ENCODE data around the gene PRRC2A.

PRRC2A gene

DNA sequence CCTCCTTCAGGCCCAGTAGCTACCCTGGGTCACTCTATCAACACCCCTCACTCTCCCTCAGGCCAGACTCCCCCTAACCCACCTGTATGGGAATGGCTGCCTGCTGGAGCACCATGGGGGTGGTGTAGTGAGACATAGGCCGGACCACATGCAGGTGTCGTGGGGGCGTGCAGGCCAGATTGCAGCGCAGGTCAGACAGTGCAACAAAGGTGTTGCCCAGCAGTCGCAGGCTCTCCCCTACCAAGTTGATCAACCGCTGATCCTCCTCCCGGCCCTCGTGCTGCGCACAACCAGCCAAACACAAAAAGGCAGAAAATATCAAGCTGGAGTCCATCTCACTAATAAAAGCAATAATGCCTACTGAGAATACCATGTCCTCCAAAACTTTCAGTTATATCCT lies 24.8 kb downstream of the PRRC2A start:
- no peak for DNase-seq (ENCODE audit: extremely low read depth in 1 of 2, low read depth in 1 of 2)

DNA sequence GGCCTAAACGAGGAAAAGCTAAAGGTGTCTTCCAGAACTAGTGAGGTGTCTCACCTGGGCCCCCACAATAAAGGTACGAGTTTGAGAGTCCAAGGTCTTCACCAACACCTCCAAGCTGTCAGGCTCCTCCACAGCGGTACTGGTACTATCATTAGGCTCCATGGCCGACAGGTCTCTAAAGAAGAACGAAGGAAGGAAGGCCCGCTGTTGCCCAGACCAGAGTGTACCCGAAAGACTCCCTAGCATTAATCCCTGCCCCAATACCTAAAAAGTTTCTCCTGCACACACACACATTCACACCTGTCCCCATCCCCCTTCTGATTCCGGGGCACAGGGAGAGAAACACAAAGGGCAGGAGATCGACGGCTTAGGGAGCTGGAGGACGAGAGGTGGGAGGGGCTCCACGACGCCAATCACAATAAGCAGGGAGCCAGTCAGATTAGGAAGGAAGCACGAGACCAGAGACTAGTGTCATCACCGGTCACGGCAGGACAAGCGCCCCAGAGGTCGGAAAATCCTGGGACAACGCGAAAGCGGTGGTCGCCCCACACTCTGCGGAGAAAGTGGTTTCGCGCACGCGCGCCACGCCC lies 31.2 kb downstream of the PRRC2A start:
- peak in 1 of 2 donors; percentile 70 for DNase-seq (ENCODE audit: extremely low read depth in 1 of 2, low read depth in 1 of 2)

DNA sequence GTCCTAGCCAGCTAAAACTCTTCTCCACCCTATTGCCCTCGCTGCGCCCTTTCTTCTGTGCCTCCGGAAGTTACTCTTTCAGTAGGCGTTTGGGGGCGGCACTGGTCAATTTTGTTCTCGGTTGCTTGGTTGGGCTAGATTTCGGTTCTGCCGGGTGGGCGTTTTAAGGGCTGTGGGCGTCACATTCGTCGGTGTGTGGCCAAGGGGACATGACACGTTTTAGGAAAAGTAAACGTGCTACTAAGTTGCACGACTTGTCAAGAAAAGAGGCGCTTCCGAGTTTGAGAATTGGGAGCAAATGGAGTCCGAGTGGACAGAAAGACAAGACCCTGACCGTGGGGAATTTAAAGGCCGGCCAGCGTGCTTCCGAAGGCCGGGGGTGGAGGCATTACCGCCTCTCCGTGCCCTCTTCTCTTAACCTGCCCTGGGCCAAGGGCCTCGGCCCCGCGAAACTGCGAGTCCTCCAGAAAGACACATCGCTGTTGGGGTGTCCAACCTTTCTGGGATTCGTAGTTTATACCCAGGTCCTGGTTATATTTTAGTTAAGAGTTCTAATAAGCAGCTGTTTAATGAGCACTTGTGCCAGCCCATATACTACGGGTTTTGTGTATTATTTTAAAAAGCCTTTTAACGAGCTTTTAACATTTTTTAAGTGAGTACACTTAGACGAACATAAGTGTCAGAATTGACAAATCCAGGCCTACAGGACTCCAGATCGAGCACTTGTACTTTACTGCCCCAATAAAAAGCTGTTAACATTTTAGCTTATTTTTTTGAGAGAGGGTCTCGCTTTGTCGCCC lies 32.6 kb downstream of the PRRC2A start:
- DNase-seq (ENCODE audit: extremely low read depth in 1 of 2, low read depth in 1 of 2), result peak; percentile 72 to 89

DNA sequence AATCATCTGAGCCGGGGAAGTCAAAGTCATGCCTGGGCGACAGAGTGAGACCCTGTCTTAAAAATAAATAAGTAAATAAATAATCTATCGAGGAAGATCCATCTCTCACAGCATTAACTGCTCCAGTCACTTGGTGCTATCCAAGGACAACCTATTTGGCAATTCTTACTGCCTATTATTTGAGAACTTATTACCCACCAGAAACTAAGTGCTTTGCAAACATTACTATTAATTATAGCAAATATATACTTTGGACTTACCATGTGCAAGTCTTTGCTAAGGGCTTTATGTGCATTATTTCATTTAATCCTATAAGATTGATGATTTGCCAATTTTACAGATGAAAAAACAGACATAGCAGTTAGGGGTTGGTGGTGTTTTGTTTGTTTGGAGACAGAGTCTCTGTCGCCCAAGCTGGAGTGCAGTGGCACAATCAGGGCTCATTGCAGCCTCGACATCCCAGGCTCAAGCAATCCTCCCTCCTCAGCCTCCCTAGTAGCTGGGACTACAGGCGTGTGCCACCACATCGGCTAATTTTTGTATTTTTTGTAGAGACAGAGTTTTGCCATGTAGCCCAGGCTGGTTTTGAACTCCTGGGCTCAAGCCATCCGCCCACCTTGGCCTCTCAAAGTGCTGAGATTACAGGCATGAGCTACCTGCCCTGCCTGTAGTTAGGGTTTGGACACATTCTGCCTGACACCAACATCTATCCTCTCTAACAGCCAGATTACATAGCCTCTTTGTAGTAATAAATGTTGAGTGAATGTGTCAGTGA lies 34.2 kb downstream of the PRRC2A start:
- DNase-seq (ENCODE audit: extremely low read depth in 1 of 2, low read depth in 1 of 2), result no peak

DNA sequence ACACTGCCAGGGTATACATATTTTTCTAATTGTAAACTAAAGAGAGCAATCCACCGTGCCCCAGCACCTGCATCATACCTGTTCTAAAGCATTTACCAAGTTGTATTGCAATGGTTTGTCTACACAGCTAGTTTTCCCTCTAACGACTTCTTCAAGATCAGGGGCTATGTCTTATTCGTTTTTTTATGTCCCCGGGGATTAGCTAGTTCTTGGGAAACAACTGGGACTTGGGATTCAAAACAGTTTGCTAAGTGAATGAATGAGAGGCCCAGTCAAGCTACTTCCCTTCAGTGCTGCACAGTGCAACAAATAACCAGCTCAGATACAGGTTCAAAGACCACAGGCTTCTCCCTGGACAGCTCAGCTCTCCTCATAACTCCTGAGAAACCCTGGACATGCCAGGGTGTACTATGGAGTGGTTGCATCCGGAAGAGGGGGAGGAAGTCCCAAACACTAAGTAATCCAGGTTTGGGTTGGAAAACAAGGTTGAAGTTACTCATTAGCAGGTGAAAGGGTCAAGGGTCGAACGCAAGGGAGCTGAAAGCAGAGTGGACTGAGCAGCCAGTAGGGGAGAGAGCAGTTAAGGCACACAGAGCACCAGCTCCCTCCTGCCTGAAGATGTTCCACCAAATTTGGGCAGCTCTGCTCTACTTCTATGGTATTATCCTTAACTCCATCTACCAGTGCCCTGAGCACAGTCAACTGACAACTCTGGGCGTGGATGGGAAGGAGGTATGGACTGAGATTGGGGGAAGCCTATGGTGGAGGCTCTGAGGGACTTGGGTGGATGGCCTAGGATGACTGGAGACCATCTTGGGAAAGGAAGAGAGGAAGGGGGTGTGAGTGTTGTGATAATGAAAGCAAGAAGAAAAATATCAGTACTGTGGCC lies 35.1 kb downstream of the PRRC2A start, which contains the start of gene APOM:
Gene APOM (plus strand): TSS at position 546 of the 889 bp plus-strand sequence. CDS start 73 bp downstream, at position 619.
- no peak for DNase-seq (ENCODE audit: extremely low read depth in 1 of 2, low read depth in 1 of 2)

DNA sequence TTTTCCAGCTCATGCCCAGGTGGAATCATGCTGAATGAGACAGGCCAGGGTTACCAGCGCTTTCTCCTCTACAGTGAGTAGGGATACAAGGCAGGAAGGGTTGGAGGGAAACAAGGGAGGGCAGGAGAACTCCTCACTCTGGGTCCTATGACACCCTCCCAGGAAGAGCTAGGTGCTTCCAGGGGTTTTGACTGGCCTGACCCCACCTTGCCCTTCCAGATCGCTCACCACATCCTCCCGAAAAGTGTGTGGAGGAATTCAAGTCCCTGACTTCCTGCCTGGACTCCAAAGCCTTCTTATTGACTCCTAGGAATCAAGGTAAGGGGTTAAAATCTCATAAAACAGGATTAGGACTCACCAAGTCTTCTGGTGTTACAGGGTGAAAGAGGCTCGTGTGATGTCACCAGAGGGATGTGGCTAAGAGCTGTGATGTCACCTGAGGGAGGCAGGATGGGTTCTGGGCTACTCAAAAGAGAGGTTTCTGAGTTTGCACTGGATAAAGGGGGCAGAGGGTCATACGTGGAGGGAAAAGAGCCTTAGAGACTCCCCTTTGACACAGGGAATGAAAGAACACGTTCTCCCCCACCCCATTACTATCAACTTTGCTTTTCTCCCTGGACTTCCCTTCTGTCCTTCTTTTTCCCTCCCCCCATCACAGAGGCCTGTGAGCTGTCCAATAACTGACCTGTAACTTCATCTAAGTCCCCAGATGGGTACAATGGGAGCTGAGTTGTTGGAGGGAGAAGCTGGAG lies 37.1 kb downstream of the PRRC2A start:
- DNase-seq (ENCODE audit: extremely low read depth in 1 of 2, low read depth in 1 of 2), result peak in 1 of 2 donors; percentile 24

DNA sequence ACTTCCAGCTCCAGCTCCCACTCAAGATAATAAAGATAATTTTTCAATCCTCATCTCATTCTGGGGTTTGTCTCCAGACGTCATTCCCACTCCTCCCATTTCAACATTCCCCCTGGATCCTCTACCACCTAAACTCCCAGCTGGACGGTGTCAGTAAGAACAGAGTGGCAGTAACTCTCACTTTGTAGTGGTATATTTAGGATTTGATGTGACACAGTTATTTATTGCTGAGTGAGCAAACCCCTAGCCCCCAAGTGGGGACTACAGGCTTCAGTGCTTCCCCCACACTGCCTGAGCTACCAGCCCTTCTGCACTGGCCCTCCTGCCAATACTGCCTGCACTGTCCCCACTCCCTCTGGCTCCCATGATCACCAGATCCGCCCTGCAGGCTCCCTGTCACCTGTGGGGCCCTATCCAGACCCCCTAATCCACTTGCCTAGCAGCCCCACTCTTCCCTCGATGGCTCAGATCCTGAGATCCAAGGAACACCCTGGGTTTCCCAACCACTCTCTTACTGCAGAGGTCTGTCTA lies 37.7 kb downstream of the PRRC2A start:
- no peak for DNase-seq (ENCODE audit: extremely low read depth in 1 of 2, low read depth in 1 of 2)

DNA sequence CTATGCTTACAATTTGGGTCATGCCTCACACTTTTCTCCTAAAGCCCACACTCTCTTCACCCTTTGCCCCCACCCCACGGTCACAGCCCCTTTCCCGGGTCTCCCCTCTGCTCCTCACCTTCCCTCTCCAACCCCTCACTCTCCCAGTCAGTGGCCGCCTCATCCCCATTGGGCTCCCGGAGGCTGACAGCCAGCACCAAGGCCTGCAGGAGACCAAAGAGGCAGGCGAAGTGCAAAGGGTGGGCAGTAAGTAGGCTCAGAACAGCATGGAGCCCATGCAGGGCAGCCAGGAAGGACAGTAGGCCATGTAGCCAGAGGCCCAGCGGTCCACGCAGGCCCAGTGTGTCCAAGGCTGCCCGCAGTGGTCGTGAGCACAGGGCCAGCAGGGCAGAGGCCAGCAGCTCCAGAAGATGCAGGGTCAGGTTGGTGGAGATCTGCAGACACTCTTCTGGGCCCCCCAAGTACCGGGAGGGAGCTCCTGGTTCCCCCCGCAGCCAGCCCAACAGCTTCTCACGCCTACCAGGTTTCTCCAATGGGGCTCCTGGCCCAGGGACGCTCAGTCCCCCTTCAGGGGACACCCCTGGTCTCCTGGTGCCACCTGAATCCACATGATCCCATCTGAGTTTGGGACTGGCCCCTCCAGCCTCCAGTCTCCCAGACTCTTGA lies 38.6 kb downstream of the PRRC2A start:
- no peak for DNase-seq (ENCODE audit: extremely low read depth in 1 of 2, low read depth in 1 of 2)

DNA sequence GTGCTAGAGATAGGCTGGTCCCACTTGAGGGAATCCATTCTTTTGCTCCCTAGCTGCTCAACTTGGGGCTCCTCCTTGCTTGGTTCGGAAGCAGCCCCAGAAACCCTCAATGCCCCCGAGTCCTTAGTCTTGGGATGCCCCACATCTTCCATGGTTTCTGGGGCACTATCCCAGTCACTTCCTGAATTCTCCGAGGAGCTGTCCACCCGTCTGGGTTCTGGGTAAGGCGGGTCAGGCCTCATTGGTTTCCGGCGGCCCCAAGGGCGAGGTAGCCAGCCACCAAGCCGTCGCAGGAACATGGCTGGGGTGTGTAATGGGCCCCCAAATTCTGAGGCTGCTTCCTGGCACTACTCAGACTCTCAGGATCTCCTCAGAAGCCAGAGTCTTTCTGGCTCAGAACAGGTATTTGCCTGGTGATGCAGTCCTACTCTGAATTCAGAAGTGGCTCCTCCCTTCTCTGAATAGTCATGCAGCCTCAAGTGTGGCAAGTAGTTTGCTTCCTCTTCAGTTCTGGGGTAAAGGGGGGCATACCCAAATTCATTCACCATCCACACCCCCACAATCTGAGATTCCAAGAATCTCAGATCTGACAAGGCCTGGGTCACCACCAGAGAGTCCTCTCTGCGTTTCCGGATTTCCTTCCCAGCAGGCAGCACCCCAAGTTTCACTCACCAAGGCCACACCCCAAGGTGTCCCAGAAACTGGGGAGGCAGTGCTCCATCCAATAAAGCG lies 39.3 kb downstream of the PRRC2A start:
- peak in 1 of 2 donors; percentile 18 for DNase-seq (ENCODE audit: extremely low read depth in 1 of 2, low read depth in 1 of 2)

DNA sequence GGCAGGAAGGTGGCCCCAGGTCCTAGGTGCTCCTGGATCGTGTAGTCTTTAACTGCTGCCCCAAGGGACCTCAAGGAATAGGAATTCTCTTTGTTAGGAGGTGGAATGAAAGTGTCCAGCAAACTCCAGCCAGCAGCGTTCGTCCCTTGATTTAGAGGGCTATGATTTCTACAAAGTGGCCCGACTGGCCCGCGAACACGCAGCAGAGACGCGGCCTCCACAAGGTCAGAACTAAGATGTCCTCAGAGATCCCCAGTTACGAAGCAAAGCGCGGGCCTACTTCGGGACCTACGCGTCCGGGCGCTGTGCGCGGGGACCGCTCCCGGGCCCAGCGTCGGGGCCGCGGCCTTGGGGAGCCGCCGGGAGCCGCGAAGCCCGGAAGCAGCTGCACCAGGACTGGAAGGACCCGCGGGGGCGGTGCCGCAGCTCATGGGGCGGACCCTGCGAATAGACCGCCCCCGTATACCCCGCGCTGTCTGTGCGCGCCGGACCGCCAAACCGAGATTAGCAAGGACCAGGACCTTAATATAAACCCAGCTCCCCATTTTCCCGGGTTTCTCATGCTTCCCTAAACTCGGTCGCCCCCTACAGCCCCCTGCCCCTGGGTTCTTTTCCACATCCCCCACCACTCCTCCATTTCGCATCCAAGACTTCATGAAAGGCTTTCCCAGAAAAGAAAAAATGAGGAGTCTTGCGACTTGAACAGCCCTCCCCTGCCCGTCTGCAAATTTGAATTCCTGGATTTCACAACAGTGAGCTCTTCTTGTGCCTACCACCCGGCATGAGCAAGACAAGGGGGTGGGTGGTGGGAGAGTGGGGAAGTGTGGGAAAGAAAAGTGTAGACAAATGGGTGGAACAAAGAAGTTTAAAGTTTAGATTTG lies 40.1 kb downstream of the PRRC2A start, which contains the start of gene C6orf47:
Gene C6orf47 (minus strand): TSS at position 398 of the 881 bp plus-strand sequence. CDS start 831 bp downstream, outside the sequence.
- peak; percentile 63 to 74 for DNase-seq (ENCODE audit: extremely low read depth in 1 of 2, low read depth in 1 of 2)

DNA sequence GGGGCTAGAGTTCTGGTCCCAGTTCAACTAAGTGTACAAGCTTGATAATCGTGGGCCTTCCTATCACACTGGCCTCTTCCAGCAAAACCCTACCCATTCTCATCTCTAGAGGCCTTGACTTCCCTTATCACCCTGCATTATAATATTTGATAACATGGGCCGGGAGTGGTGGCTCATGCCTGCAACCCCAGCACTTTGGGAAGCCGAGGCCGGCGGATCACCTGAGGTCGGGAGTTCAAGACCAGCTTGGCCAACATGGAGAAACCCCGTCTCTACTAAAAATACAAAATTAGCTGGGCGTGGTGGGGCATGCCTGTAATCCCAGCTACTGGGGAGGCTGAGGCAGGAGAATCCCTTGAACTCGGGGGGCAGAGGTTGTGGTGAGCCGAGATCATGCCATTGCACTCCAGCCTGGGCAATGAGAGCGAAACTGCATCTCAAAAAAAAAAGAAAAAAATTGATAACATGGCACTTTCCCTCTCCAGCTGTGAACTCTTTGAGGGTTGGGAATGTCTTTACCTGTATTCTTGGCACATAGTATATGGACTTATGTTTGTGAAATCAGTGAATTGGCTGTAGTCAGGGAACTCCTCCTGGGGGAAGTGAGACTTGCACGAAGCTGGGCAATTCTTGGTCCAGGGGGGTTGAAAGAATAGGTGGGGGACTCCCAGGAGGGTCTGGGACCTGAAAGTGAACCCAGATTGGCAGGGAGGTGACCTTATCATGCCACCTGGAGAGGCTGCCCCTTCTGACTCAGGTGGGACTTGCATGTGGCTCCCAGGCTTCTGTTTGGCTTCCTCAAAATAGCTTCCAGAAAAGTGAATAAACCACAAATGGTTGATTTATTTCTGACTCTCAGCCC lies 41.0 kb downstream of the PRRC2A start:
- no peak for DNase-seq (ENCODE audit: extremely low read depth in 1 of 2, low read depth in 1 of 2)

DNA sequence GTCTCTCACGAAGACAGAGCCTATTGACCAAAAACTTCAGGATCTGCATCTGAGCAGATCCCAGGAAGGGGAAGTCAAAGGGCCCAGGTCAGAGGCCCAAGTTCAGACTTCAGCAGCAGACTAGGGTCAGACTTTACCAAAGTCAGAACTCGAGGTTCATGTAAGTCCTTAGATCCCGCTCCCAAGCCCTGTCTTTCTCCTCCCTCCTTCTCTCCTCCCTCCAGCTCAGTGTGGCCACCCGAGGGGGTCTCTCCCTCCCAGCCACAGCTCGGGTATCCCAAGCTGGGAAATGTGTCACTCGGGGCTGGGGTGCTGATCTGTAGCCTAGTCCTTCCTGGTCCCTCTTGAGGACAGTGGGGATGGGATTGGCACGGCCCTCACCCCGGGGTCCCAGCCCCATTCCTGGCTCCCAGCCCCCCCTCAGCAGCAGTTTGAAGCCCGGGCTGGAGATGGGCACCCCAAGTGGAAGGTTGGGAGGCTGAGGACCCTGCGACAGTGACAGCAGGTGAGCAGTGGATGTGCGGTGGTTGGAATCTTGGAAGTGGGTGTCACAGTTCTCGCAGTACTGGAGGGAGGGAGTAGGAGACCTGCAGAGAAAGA lies 41.7 kb downstream of the PRRC2A start:
- no peak for DNase-seq (ENCODE audit: extremely low read depth in 1 of 2, low read depth in 1 of 2)

DNA sequence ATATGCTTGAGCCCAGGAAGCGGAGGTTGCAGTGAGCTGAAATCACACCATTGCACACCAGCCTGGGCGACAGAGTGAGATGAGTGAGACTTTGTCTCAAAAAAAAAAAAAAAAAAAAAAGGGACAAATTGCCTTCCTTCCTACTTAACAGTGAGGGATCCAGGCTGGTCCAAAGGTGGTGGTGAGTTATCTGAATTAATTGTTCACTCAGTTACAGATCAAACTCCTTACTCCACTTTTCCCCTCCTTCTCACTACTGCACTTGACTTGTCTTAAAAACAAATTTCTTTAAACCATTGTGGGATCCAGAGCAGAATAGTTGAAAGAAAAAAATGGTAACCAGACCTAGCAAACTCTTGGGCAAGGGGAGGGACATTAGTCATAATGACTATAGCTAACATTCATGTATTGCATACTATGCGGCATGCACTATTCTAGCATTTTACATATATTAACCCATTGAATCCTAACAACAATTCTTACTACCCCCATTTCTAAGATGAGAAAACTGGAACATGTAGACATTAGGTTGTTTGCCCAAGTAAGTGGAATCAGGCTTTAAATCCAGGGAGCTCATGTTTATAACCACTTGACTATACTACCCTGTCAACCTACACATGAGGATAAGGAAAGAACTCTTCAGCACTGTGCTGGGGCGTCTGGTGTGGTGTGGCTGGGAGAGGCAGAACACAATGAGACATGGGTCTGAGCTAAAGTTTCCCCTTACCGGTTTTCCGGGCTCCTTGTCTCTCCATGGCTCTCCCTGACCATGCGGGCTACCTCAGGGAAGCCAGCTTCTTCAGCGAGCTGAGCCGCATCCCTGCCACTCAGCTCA lies 42.8 kb downstream of the PRRC2A start:
- DNase-seq (ENCODE audit: extremely low read depth in 1 of 2, low read depth in 1 of 2), result no peak

DNA sequence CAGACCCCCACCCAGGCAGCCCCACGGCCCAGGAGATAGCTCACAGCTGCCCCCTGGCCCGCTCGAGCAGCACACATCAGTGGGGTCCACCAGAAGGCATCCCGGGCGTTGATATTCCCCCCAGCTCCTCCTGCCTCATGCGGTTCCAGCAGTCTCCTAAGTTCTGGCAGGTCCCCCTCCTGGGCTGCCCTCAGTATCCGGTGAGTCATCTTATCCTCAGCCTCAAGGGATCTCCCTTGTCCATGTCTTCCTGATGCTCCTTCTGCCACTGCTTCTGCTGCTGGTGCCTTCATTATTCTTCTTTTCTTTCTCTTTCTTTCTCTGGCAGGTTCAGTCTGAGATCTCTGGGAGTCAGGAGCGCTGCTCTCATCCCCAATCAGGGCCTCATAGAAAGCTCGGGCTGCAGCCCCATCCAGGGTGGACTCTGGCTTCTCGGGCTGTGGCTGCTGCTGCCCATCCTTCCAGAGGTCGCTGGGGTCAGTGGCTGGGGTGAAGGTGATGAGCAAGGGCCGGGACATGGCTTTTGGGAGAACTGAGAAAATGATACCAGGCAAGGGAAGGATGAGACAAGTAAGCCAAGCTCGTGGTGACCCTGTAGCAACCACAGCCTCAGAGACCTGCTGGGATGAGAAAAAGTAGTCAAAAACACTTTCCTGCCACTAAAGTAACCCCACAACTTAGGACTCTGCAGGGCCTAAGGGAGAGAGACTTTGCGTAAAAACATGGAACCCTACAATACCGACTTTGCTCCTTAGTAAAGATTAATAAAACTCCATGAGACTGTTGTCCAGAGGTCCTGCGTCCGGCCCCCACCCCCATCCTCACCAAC lies 43.7 kb downstream of the PRRC2A start:
- no peak for DNase-seq (ENCODE audit: extremely low read depth in 1 of 2, low read depth in 1 of 2)

All from stimulated activated CD8-positive, alpha-beta memory T cell treated with anti-CD3 and anti-CD28 coated beads, Interleukin-7, amount 100 ng/mL, for 48 hours (primary cell).